Keratinocyte (primary cell): Measurements from ENCODE around the gene NUDT13.

ENCODE experiments used
- CTCF ChIP-seq, 3 experiments: IDR thresholded peaks in 1 of 3; conservative IDR thresholded peaks in 1 of 3; optimal IDR thresholded peaks in 1 of 3; 2 replicates in 2 of 3; 3 replicates in 1 of 3; pipeline versions ENCODE3 to v1.5.1; 2011; ENCODE audit warnings: low read length in 3 of 3, mild to moderate bottlenecking in 3 of 3, moderate library complexity in 2 of 3, control low read depth in 1 of 3, inconsistent platforms in 1 of 3; ENCODE audit not compliant: insufficient read depth in 2 of 3; ENCODE audit errors: extremely low read depth in 1 of 3
- EZH2 ChIP-seq: IDR thresholded peaks from one replicate; pipeline ENCODE4 v1.6.1; 2012; ENCODE audit warnings: inconsistent platforms, mild to moderate bottlenecking, low read length, moderate library complexity

DNA sequence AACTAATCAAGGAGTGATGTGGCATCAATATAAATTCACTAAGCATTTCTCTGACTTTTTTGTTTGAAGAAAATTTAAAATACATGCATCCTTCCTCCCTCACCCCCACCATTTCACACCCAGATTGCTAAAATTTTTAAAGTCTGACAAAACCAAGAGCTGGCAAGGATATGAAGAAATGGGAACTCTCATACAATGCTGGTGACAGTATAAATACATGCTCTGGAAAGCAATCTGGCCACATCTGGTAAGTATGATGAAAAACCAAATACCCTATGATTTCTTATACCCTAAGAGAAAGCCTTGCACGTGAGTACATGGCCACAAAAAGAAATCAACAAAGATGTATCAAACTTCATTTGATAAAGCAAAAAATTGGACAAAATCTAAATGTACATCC lies 44.8 kb upstream of the NUDT13 start:
- TF ChIP-seq CTCF (optimal IDR thresholded peaks at IDR 0.05 in 1 of 3, IDR thresholded peaks at IDR 0.05 in 1 of 3, conservative IDR thresholded peaks at IDR 0.05 in 1 of 3; ENCODE audit: extremely low read depth in 1 of 3, insufficient read depth in 2 of 3, low read length in 3 of 3) (no peak), EZH2 (no peak)
